Suprapubic skin (tissue), 4 donors: ENCODE measurements around the gene CNTN4.

Experiments
- POLR2A ChIP-seq, 2 donors: fragments of 450-650 bp; IDR thresholded peaks; one replicate each; pipeline ENCODE4 v1.6.1; 2017; ENCODE audit warnings: antibody characterized with exemption in 2 of 2, mild to moderate bottlenecking in 2 of 2, moderate library complexity in 2 of 2
- POLR2AphosphoS5 ChIP-seq, 3 donors: sonication (generic); formaldehyde crosslinking; IDR thresholded peaks; one replicate each; pipeline ENCODE4 v1.6.1; 2017; ENCODE audit warnings: antibody characterized with exemption in 3 of 3
- TF ChIP-seq, protein P1 (sequence below), 2 donors: fragments of 200-600 bp in 1 of 2; fragments of 450-650 bp in 1 of 2; sonication (generic) in 1 of 2; IDR thresholded peaks; one replicate each; pipeline ENCODE4 v1.5.1; 2016 to 2019; ENCODE audit warnings: antibody characterized with exemption in 2 of 2, mild to moderate bottlenecking in 1 of 2, moderate library complexity in 1 of 2

DNA sequence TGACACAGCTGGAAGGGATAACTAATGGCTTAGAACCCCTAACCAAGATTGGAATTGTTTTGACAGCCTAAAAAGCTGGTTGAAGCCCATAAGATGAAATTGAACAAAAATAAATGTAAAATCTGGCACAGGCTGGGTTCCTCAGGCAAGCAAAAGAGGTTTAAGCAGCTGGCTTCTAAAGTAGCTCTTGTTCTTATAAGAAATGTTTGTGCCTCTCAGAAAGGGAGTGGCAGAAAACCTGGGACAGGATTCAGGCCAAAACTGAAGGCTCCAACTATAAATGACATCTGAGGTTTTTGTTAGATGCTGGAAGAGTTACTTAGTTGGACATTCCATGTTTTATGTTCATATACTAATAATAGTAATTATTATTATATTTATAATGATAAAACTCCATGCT lies 378.3 kb downstream of the CNTN4 start:
- TF ChIP-seq POLR2A (IDR thresholded peaks at IDR 0.05) = no peak
- TF ChIP-seq, protein P1, sequence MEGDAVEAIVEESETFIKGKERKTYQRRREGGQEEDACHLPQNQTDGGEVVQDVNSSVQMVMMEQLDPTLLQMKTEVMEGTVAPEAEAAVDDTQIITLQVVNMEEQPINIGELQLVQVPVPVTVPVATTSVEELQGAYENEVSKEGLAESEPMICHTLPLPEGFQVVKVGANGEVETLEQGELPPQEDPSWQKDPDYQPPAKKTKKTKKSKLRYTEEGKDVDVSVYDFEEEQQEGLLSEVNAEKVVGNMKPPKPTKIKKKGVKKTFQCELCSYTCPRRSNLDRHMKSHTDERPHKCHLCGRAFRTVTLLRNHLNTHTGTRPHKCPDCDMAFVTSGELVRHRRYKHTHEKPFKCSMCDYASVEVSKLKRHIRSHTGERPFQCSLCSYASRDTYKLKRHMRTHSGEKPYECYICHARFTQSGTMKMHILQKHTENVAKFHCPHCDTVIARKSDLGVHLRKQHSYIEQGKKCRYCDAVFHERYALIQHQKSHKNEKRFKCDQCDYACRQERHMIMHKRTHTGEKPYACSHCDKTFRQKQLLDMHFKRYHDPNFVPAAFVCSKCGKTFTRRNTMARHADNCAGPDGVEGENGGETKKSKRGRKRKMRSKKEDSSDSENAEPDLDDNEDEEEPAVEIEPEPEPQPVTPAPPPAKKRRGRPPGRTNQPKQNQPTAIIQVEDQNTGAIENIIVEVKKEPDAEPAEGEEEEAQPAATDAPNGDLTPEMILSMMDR (IDR thresholded peaks at IDR 0.05) = no peak
- TF ChIP-seq POLR2AphosphoS5 (IDR thresholded peaks at IDR 0.05) = no peak
